ENCODE measurements around the gene SERINC4.
"Not testable (repeated sequence)": the region's sequence is repeated elsewhere in the genome, so short reads cannot be mapped to it uniquely, and the experiment has no call there.

The SERINC4 gene

GRCh38 chr15:43763819-43764446 lies 36.1 kb downstream of the SERINC4 start:
- no peak for DNase-seq (ENCODE audit: low read depth in 3 of 3, low spot score in 1 of 3)

- DNase-seq (ENCODE audit: low read depth in 3 of 3, low spot score in 1 of 3): no peak
Measured at GRCh38 chr15:43762824-43763223, 37.2 kb downstream of the SERINC4 start.

GRCh38 chr15:43751885-43752284 lies 48.1 kb downstream of the SERINC4 start:
- DNase-seq (ENCODE audit: low read depth in 3 of 3, low spot score in 1 of 3): no peak

- no peak for DNase-seq (ENCODE audit: low read depth in 3 of 3, low spot score in 1 of 3)
Measured at GRCh38 chr15:43749690-43750345, 50.2 kb downstream of the SERINC4 start.

- no peak for DNase-seq (ENCODE audit: low read depth in 3 of 3, low spot score in 1 of 3)
Measured at GRCh38 chr15:43748376-43748775, 51.6 kb downstream of the SERINC4 start.

- not testable (repeated sequence) for DNase-seq (ENCODE audit: low read depth in 3 of 3, low spot score in 1 of 3)
Measured at GRCh38 chr15:43746903-43747309, 53.1 kb downstream of the SERINC4 start.

- peak; percentile 49 to 77 (median 61) for DNase-seq (ENCODE audit: low read depth in 3 of 3, low spot score in 1 of 3)
Measured at GRCh38 chr15:43746245-43746902, 53.6 kb downstream of the SERINC4 start, which contains the start of gene PDIA3. Gene PDIA3 (plus strand): TSS chr15:43746438. CDS start chr15:43746540, 102 bp downstream.
